NCI-H510A (cell line): ENCODE data around the gene TPD52L1.
"Not testable (repeated sequence)": the region's sequence is repeated elsewhere in the genome, so short reads cannot be mapped to it uniquely, and the experiment has no call there.

Experiments
- DNase-seq: peaks from one replicate; lab custom pipeline; 2025; lab: John Stamatoyannopoulos, UW

TPD52L1 gene

GRCh38 chr6:125153391-125154117 lies at the start of gene TPD52L1:
TPD52L1 (plus strand) TSS chr6:125153773; CDS start chr6:125153952, 179 bp downstream.
- peak; percentile 45 for DNase-seq

GRCh38 chr6:125104425-125104824 lies 49.1 kb upstream of the TPD52L1 start:
- no peak for DNase-seq

GRCh38 chr6:125107048-125107447 lies 46.5 kb upstream of the TPD52L1 start:
- DNase-seq: no peak

- no peak for DNase-seq
Measured at GRCh38 chr6:125107896-125108295, 45.7 kb upstream of the TPD52L1 start.

GRCh38 chr6:125110056-125110455 lies 43.5 kb upstream of the TPD52L1 start:
- no peak for DNase-seq

GRCh38 chr6:125111219-125111983 lies 42.2 kb upstream of the TPD52L1 start:
- no peak for DNase-seq

- no peak for DNase-seq
Measured at GRCh38 chr6:125112934-125113333, 40.6 kb upstream of the TPD52L1 start.

GRCh38 chr6:125114248-125114858 lies 39.2 kb upstream of the TPD52L1 start:
- DNase-seq: no peak

- no peak for DNase-seq
Measured at GRCh38 chr6:125116170-125116569, 37.4 kb upstream of the TPD52L1 start.

- DNase-seq: no peak
Measured at GRCh38 chr6:125116710-125117109, 36.9 kb upstream of the TPD52L1 start.

GRCh38 chr6:125117818-125118217 lies 35.8 kb upstream of the TPD52L1 start:
- no peak for DNase-seq

GRCh38 chr6:125120054-125120590 lies 33.5 kb upstream of the TPD52L1 start:
- DNase-seq: no peak

GRCh38 chr6:125121894-125122293 lies 31.7 kb upstream of the TPD52L1 start:
- no peak for DNase-seq

GRCh38 chr6:125123051-125123450 lies 30.5 kb upstream of the TPD52L1 start:
- DNase-seq: no peak

GRCh38 chr6:125123468-125124048 lies 30.0 kb upstream of the TPD52L1 start:
- DNase-seq: no peak

GRCh38 chr6:125124049-125124669 lies 29.4 kb upstream of the TPD52L1 start:
- DNase-seq: no peak

- DNase-seq: not testable (repeated sequence)
Measured at GRCh38 chr6:125125856-125126255, 27.7 kb upstream of the TPD52L1 start.

- DNase-seq: no peak
Measured at GRCh38 chr6:125129354-125129753, 24.2 kb upstream of the TPD52L1 start.

GRCh38 chr6:125132058-125132457 lies 21.5 kb upstream of the TPD52L1 start:
- no peak for DNase-seq

- no peak for DNase-seq
Measured at GRCh38 chr6:125136378-125136777, 17.2 kb upstream of the TPD52L1 start.

GRCh38 chr6:125138083-125138482 lies 15.5 kb upstream of the TPD52L1 start:
- DNase-seq: no peak

- DNase-seq: no peak
Measured at GRCh38 chr6:125140808-125141207, 12.8 kb upstream of the TPD52L1 start.
